GM18520 (cell line): ENCODE measurements around the gene WNT5A.

Experiments
- ATAC-seq: cut with Tn5 transposase; IDR thresholded peaks from one replicate; pipeline ENCODE4 v1.9.1; 2021; ENCODE audit not compliant: unreplicated experiment

The WNT5A gene

GRCh38 chr3:55452886-55453285, 34.2 kb downstream of the WNT5A start:
- no peak for ATAC-seq

- ATAC-seq, result no peak
These were observed 37.6 kb downstream of the WNT5A start for GRCh38 chr3:55449527-55449926.

GRCh38 chr3:55446850-55447249, 40.3 kb downstream of the WNT5A start:
- ATAC-seq, result no peak

- ATAC-seq, result no peak
These were observed 41.6 kb downstream of the WNT5A start for GRCh38 chr3:55445551-55445950.

- no peak for ATAC-seq
These were observed 43.8 kb downstream of the WNT5A start for GRCh38 chr3:55443346-55443745.

- ATAC-seq, result no peak
These were observed 44.2 kb downstream of the WNT5A start for GRCh38 chr3:55442861-55443260.

GRCh38 chr3:55441499-55441898, 45.6 kb downstream of the WNT5A start:
- ATAC-seq, result no peak

- ATAC-seq, result no peak
These were observed 46.9 kb downstream of the WNT5A start for GRCh38 chr3:55440104-55440708.

GRCh38 chr3:55439657-55440056, 47.4 kb downstream of the WNT5A start:
- no peak for ATAC-seq

- no peak for ATAC-seq
These were observed 50.5 kb downstream of the WNT5A start for GRCh38 chr3:55436644-55437043.

GRCh38 chr3:55435491-55435890, 51.6 kb downstream of the WNT5A start:
- ATAC-seq, result no peak

GRCh38 chr3:55434789-55435188, 52.3 kb downstream of the WNT5A start:
- no peak for ATAC-seq

GRCh38 chr3:55431041-55431440, 56.1 kb downstream of the WNT5A start:
- ATAC-seq, result no peak

GRCh38 chr3:55427739-55428138, 59.4 kb downstream of the WNT5A start:
- ATAC-seq, result no peak

- no peak for ATAC-seq
These were observed 60.6 kb downstream of the WNT5A start for GRCh38 chr3:55426486-55426885.

- ATAC-seq, result no peak
These were observed 63.3 kb downstream of the WNT5A start for GRCh38 chr3:55423782-55424181.

- ATAC-seq, result no peak
These were observed 69.9 kb downstream of the WNT5A start for GRCh38 chr3:55417211-55417610.

GRCh38 chr3:55416331-55416821, 70.7 kb downstream of the WNT5A start:
- ATAC-seq, result no peak
